Stimulated activated naive B cell treated with anti-CD40 and anti-IgM and Interleukin-4, amounts not matched to agents 10 μg/mL and 1 μg/mL and 100 μg/mL, for 72 hours (primary cell): ENCODE measurements around the gene ICOSLG.
"Not testable (repeated sequence)": the region's sequence is repeated elsewhere in the genome, so short reads cannot be mapped to it uniquely, and the experiment has no call there.

Experiments
- ATAC-seq, 2 donors: fragments of 150-1000 bp; cut with Tn5 transposase; replicated peaks; 2 replicates each; pipeline ENCODE4 v1.10.0; 2021; ENCODE audit warnings: moderate library complexity in 1 of 2
- DNase-seq: peaks from one replicate; pipeline ENCODE4 v3.0.0; 2021
- H3K27ac Mint-ChIP-seq: one replicate; pipeline ENCODE4 v1.8.0; 2022; ENCODE audit warnings: mild to moderate bottlenecking, mixed read lengths
- H3K27me3 Mint-ChIP-seq, 2 donors: one replicate each; pipeline ENCODE4 v1.8.0; 2022; ENCODE audit warnings: mixed read lengths in 2 of 2
- H3K36me3 Mint-ChIP-seq, 2 donors: one replicate each; pipeline ENCODE4 v1.8.0; 2022; ENCODE audit warnings: mixed read lengths in 2 of 2, mild to moderate bottlenecking in 1 of 2
- H3K4me1 Mint-ChIP-seq, 2 donors: one replicate each; pipeline ENCODE4 v1.8.0; 2022; ENCODE audit warnings: mixed read lengths in 2 of 2, mild to moderate bottlenecking in 1 of 2
- H3K4me3 Mint-ChIP-seq, 2 donors: one replicate each; pipeline ENCODE4 v1.8.0; 2022; ENCODE audit warnings: mild to moderate bottlenecking in 2 of 2, mixed read lengths in 2 of 2, moderate library complexity in 1 of 2
- H3K9me3 Mint-ChIP-seq, 2 donors: one replicate each; pipeline ENCODE4 v1.8.0; 2022; ENCODE audit warnings: mixed read lengths in 2 of 2, mild to moderate bottlenecking in 1 of 2

The ICOSLG gene

DNA sequence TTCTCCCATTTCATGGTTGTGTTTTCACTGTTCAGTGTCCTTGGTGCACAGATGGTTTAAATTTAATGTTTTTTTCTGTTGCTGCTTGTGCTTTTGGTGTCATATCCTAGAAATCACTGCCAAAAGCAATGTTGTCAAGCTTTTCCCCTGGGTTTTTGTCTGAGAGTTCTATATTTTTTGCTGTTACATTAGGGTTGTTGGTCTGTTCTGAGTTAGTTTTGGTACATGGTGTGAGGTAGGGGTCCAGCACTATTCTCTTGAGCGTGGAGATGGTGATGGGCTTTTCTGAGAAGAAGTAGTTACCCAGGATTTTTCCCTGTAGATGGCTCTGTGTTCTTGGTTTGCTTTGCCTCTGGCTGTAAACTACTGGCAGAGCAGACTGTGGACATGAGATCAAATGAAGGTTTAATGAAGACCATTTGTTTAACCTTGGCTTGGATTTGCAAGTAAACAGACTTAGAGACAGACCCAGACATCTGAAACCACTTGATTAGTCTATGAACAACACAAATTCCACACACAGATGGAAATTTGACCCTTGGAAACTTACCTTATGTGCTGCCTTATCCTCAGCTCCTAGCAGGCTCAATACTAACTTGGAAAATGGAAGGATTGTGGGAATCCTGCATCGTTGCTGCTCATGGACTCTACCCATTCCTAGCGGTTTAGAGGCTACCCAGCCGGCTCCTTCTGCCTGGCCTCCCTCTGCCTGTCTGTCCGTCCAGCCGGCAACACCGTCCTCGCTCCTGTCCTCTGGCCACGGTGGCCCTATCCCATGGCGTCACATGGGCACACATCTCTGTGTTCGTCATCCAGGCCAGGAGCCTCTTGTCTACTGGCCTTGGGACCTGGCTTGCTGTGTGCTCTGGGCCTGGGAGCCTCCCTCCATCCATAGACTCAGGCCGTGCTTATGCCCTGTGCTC, 50.1 kb downstream of the ICOSLG start:
- not testable (repeated sequence) for H3K9me3 Mint-ChIP-seq, H3K27me3 Mint-ChIP-seq, ATAC-seq, H3K4me1 Mint-ChIP-seq, DNase-seq, H3K36me3 Mint-ChIP-seq, H3K4me3 Mint-ChIP-seq
- H3K27ac Mint-ChIP-seq, result peak overlapping the region; percentile 47

DNA sequence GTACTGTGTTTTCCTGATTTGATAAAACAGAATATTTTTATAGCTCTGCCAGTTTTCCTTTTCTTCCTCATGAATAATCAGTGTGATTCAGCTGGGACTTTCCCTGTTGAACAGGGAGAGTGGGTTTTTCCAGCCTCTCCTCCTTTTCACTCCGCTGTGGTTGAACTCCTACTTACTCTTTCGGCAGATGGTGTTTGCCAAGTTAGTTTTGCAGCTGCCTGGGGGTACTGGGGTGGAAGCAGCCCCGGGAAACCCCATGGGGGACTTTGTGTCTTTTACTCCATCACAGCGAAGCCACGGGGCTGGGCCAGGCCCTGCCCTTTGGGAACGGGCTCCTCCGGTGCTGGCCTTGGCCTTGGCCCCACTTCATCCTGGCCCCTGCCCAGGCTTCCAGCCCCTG, 55.9 kb downstream of the ICOSLG start:
- H3K27me3 Mint-ChIP-seq, H3K4me1 Mint-ChIP-seq, H3K36me3 Mint-ChIP-seq, H3K4me3 Mint-ChIP-seq, H3K27ac Mint-ChIP-seq, H3K9me3 Mint-ChIP-seq, DNase-seq: not testable (repeated sequence)
- ATAC-seq, result peak; percentile 33 to 67

DNA sequence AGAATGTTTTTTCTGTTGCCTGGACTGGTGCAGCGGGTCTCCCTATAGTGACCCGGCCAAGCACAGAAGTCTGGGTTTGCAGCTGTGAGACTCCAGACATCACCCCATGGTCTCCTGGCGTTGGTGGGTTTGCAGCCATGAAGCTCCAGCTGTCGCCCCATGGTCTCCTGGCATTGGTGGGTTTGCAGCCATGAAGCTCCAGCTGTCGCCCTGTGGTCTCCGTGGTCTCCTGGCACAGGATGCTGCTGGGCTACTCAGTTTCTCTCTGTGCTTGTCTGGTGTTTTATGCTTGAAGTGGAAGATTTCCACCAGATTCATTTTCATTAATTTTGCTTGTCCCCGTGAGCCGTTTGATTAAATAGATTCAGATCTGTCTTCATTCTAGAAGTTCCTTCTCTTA, 58.5 kb downstream of the ICOSLG start:
- H3K9me3 Mint-ChIP-seq, DNase-seq, H3K27me3 Mint-ChIP-seq, H3K4me3 Mint-ChIP-seq, H3K27ac Mint-ChIP-seq, H3K4me1 Mint-ChIP-seq, H3K36me3 Mint-ChIP-seq: not testable (repeated sequence)
- peak in 1 of 2 donors; percentile 21 for ATAC-seq

DNA sequence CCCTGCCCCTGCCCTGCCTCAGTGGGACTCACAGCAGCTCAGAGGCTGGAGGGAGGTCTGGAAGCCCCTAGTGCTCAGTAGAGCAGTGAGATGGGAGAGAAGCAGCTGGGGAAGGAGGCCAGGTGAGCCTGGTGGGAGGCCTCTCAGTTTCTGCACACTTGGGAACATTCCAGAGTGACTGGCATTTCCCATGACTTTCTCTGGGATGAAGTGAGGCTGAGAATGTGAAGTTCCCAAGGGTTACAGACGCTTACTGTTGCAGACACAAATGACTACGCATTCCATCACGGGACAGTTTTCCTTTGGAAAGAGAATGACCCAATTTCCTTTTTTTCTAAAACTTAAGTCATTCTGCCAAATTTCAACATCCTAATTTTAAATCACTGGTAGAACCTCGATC, 59.2 kb downstream of the ICOSLG start:
- not testable (repeated sequence) for H3K4me1 Mint-ChIP-seq, H3K27ac Mint-ChIP-seq

DNA sequence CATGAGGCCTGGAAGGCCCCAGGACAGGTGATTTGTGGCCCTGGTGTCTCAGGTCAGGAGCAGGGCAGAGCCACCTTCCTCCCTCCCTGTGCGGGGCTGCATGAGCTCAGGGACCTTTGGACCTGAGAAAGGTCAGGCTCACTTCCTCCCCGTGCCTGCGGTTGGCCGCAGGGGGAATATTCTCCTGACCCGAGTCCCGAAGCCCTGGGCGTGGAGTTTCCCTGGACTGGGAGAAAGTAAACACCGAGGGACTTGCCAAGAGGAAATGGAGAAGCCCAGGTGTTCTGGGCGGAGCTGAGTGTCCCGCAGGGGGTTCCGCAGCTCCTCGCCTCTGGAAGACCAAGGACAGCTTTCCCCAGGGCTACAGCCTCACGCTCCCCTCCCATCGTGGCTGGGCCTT, 64.6 kb downstream of the ICOSLG start:
- not testable (repeated sequence) for H3K9me3 Mint-ChIP-seq, ATAC-seq, DNase-seq, H3K4me1 Mint-ChIP-seq, H3K4me3 Mint-ChIP-seq, H3K27me3 Mint-ChIP-seq, H3K27ac Mint-ChIP-seq, H3K36me3 Mint-ChIP-seq

More for the DNA sequence above, 59.2 kb downstream of the ICOSLG start:
- H3K9me3 Mint-ChIP-seq, H3K36me3 Mint-ChIP-seq, H3K27me3 Mint-ChIP-seq, DNase-seq, H3K4me3 Mint-ChIP-seq, ATAC-seq: not testable (repeated sequence)

DNA sequence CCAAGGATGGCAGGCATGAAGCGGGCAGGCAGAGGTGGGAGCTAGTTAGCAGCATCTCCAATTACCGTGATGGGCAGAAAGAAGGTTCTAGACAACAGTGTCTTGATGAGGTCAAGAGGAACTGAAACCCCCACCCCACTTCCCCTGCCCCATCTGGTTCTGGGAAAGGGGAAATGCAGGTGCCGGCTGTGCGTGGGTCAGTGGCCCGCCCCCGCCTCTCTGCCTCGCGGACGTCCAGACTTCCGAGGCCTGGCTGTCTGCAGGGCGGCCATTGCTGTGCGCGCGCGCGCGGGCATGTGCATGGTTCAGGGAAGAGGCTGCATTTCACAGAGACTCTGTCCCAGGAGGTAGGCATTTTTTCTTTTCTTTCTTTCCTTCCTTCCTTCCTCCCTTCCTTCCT, 65.6 kb downstream of the ICOSLG start:
- ATAC-seq (peak; percentile 77 to 89), DNase-seq (peak; percentile 39)
- not testable (repeated sequence) for H3K27ac Mint-ChIP-seq, H3K9me3 Mint-ChIP-seq, H3K4me1 Mint-ChIP-seq, H3K27me3 Mint-ChIP-seq, H3K4me3 Mint-ChIP-seq, H3K36me3 Mint-ChIP-seq
